ENCODE data around the gene VAPB.

- TF ChIP-seq CTCF (IDR thresholded peaks at IDR 0.05; ENCODE audit: low read depth, low read length) = no peak
- no peak for TF ChIP-seq EZH2phosphoT487 (IDR thresholded peaks at IDR 0.05; ENCODE audit: low read depth)
Measured at GRCh38 chr20:58408603-58409246, 19.7 kb downstream of the VAPB start.

Measured in OCI-LY3 (cell line).